Activated T-cell treated with anti-CD3 and anti-CD28 coated beads, Interleukin-2, amount 50 U/mL, for 1 hour (primary cell): Measurements from ENCODE around the gene UBXN11.
A peak's percentile ranks its signal among the peaks of the same experiment; 100 is the strongest.
"Not testable (repeated sequence)": the region's sequence is repeated elsewhere in the genome, so short reads cannot be mapped to it uniquely, and the experiment has no call there.

Source experiments
- DNase-seq: peaks from one replicate; pipeline ENCODE4 v3.0.0-alpha.2; 2020

The UBXN11 gene

GRCh38 chr1:26300578-26301275, 5.7 kb downstream of the UBXN11 start:
- DNase-seq, result no peak

- no peak for DNase-seq
These were observed 8.7 kb downstream of the UBXN11 start for GRCh38 chr1:26297791-26298124.

- DNase-seq, result no peak
These were observed 9.2 kb downstream of the UBXN11 start for GRCh38 chr1:26297057-26297790.

GRCh38 chr1:26296340-26297056, 9.9 kb downstream of the UBXN11 start:
- no peak for DNase-seq

GRCh38 chr1:26295194-26296138, 11.0 kb downstream of the UBXN11 start:
- no peak for DNase-seq

GRCh38 chr1:26293911-26294463, 12.4 kb downstream of the UBXN11 start:
- no peak for DNase-seq

- not testable (repeated sequence) for DNase-seq
These were observed 13.7 kb downstream of the UBXN11 start for GRCh38 chr1:26292735-26293134.

GRCh38 chr1:26291939-26292338, 14.5 kb downstream of the UBXN11 start:
- DNase-seq, result no peak

- no peak for DNase-seq
These were observed 15.0 kb downstream of the UBXN11 start for GRCh38 chr1:26291433-26291832.

- no peak for DNase-seq
These were observed 15.6 kb downstream of the UBXN11 start for GRCh38 chr1:26290882-26291261.

GRCh38 chr1:26290122-26290881, 16.1 kb downstream of the UBXN11 start:
- no peak for DNase-seq

- peak; percentile 38 for DNase-seq
These were observed 17.0 kb downstream of the UBXN11 start for GRCh38 chr1:26289158-26290059.

- peak; percentile 65 for DNase-seq
These were observed 18.0 kb downstream of the UBXN11 start for GRCh38 chr1:26288311-26288941.

- DNase-seq, result no peak
These were observed 18.6 kb downstream of the UBXN11 start for GRCh38 chr1:26287811-26288210.

- peak; percentile 68 for DNase-seq
These were observed 19.3 kb downstream of the UBXN11 start for GRCh38 chr1:26287033-26287711.

- no peak for DNase-seq
These were observed 20.4 kb downstream of the UBXN11 start for GRCh38 chr1:26286064-26286416.

GRCh38 chr1:26285366-26286063, 20.9 kb downstream of the UBXN11 start:
- DNase-seq, result peak; percentile 59

GRCh38 chr1:26284597-26285347, 21.7 kb downstream of the UBXN11 start:
- peak; percentile 88 for DNase-seq
